Large intestine (tissue), 3 donors: Measurements from ENCODE around the gene HOXC12. TPM values are rescaled to one million over a fixed set of nuclear protein-coding genes. Genes with fewer than 3 reads are reported as not detected.

Experiments used
- DNase-seq, 2 donors: peaks; one replicate each; pipeline versions ENCODE4 v3.0.0 to v3.0.0-alpha.2; 2013
- H3K27ac ChIP-seq: one replicate; pipeline ENCODE4 v1.5.1; 2013; ENCODE audit warnings: low read length
- H3K27me3 ChIP-seq: 2 replicates; pipeline ENCODE4 v1.6.1; 2013; ENCODE audit warnings: low read length; ENCODE audit not compliant: control insufficient read depth, insufficient read depth
- H3K36me3 ChIP-seq: 2 replicates; pipeline ENCODE4 v1.6.1; 2013; ENCODE audit warnings: low read length; ENCODE audit not compliant: control insufficient read depth, insufficient read depth
- H3K4me1 ChIP-seq: one replicate; pipeline ENCODE4 v1.6.1; 2013; ENCODE audit warnings: low read length; ENCODE audit not compliant: control insufficient read depth, insufficient read depth
- H3K4me3 ChIP-seq: one replicate; pipeline ENCODE4 v1.5.1; 2013; ENCODE audit warnings: low read length
- H3K9me3 ChIP-seq: one replicate; pipeline ENCODE4 v1.6.1; 2013; ENCODE audit warnings: mild to moderate bottlenecking, low read depth, low read length, moderate library complexity; ENCODE audit not compliant: control insufficient read depth
- WGBS: methylation state at CpG from one replicate; pipeline ENCODE4 v1.1.5; 2013; ENCODE audit warnings: low lambda C conversion rate; ENCODE audit not compliant: insufficient coverage; 5-methylcytosine and 5-hydroxymethylcytosine counted together
- polyA plus RNA-seq: library from polyadenylated mRNA; unstranded; fragments of 120-200 nt; gene quantifications from one replicate; pipeline ENCODE4 v1.2.1, GENCODE V29; 2013

The HOXC12 gene
- polyA plus RNA-seq, 1 donor = not detected

- WGBS = no CpG with 5 or more reads among the region's 47 CpGs
- H3K9me3 ChIP-seq = peaks cover 20% of the 10 kb centered on the region
- no peaks in the 10 kb centered on the region for H3K4me1 ChIP-seq
Observed at GRCh38 chr12:53951577-53952334, 2.9 kb upstream of the HOXC12 start.

GRCh38 chr12:53952335-53952694 is 2.4 kb upstream of the HOXC12 start:
- H3K27ac ChIP-seq = no peak overlapping the region
- no peaks in the 10 kb centered on the region for H3K4me1 ChIP-seq
- H3K9me3 ChIP-seq = peaks cover 20% of the 10 kb centered on the region
- peaks cover 99% of the 10 kb centered on the region for H3K27me3 ChIP-seq
- H3K4me3 ChIP-seq = no peak overlapping the region
- H3K36me3 ChIP-seq = no peaks in the 10 kb centered on the region
- DNase-seq = no peak
- WGBS = no CpG with 5 or more reads among the region's 13 CpGs

More at GRCh38 chr12:53951577-53952334, 2.9 kb upstream of the HOXC12 start:
- H3K27me3 ChIP-seq = peaks cover 98% of the 10 kb centered on the region
- DNase-seq = no peak
- no peak overlapping the region for H3K4me3 ChIP-seq
- H3K36me3 ChIP-seq = no peaks in the 10 kb centered on the region
- no peak overlapping the region for H3K27ac ChIP-seq

GRCh38 chr12:53952871-53953734 is 1.6 kb upstream of the HOXC12 start:
- Histone ChIP-seq H3K36me3 (no peaks in the 10 kb centered on the region), H3K4me1 (no peaks in the 10 kb centered on the region), H3K27ac (no peak overlapping the region), H3K27me3 (peaks cover 99% of the 10 kb centered on the region), H3K4me3 (no peak overlapping the region), H3K9me3 (peaks cover 20% of the 10 kb centered on the region)
- WGBS = 11% methylated on average over 8 of the region's 38 CpGs
- no peak for DNase-seq

GRCh38 chr12:53953831-53954693 is 641 bp upstream of the HOXC12 start:
- peaks cover 99% of the 10 kb centered on the region for H3K27me3 ChIP-seq
- H3K27ac ChIP-seq = no peak overlapping the region
- DNase-seq = no peak
- H3K4me3 ChIP-seq = no peak overlapping the region
- WGBS = 0% methylated on average over 4 of the region's 19 CpGs
- H3K36me3 ChIP-seq = no peaks in the 10 kb centered on the region
- H3K4me1 ChIP-seq = no peaks in the 10 kb centered on the region
- H3K9me3 ChIP-seq = peaks cover 20% of the 10 kb centered on the region

GRCh38 chr12:53955036-53955775 is 503 bp downstream of the HOXC12 start:
- no peak for DNase-seq
- Histone ChIP-seq H3K4me1 (no peaks in the 10 kb centered on the region), H3K27me3 (peaks cover 99% of the 10 kb centered on the region), H3K4me3 (no peak overlapping the region), H3K27ac (no peak overlapping the region), H3K36me3 (no peaks in the 10 kb centered on the region), H3K9me3 (peaks cover 16% of the 10 kb centered on the region)
- no CpG with 5 or more reads among the region's 86 CpGs for WGBS

- DNase-seq = no peak
- no peak overlapping the region for H3K4me3 ChIP-seq
- peaks cover 18% of the 10 kb centered on the region for H3K9me3 ChIP-seq
- H3K27me3 ChIP-seq = peaks cover 99% of the 10 kb centered on the region
- 4% methylated on average over 5 of the region's 10 CpGs for whole genome bisulfite sequencing
- no peaks in the 10 kb centered on the region for H3K4me1 ChIP-seq
- H3K27ac ChIP-seq = no peak overlapping the region
- H3K36me3 ChIP-seq = no peaks in the 10 kb centered on the region
Observed at GRCh38 chr12:53955776-53956250, 1.1 kb downstream of the HOXC12 start.

- Histone ChIP-seq H3K4me3 (no peak overlapping the region), H3K27me3 (peaks cover 99% of the 10 kb centered on the region), H3K4me1 (no peaks in the 10 kb centered on the region), H3K27ac (no peak overlapping the region), H3K36me3 (no peaks in the 10 kb centered on the region), H3K9me3 (peaks cover 24% of the 10 kb centered on the region)
- DNase-seq = no peak
- no CpG with 5 or more reads among the region's 25 CpGs for WGBS
Observed at GRCh38 chr12:53956251-53956887, 1.7 kb downstream of the HOXC12 start.

GRCh38 chr12:53956914-53957536 is 2.3 kb downstream of the HOXC12 start:
- no CpG with 5 or more reads among the region's 11 CpGs for WGBS
- Histone ChIP-seq H3K27ac (no peak overlapping the region), H3K9me3 (peaks cover 25% of the 10 kb centered on the region), H3K36me3 (no peaks in the 10 kb centered on the region), H3K27me3 (peaks cover 99% of the 10 kb centered on the region), H3K4me3 (no peak overlapping the region), H3K4me1 (no peaks in the 10 kb centered on the region)
- no peak for DNase-seq

- H3K4me3 ChIP-seq = no peak overlapping the region
- H3K27me3 ChIP-seq = peaks cover 99% of the 10 kb centered on the region
- no CpG with 5 or more reads among the region's 3 CpGs for WGBS
- peaks cover 19% of the 10 kb centered on the region for H3K9me3 ChIP-seq
- peaks cover 2% of the 10 kb centered on the region for H3K4me1 ChIP-seq
- no peaks in the 10 kb centered on the region for H3K36me3 ChIP-seq
- DNase-seq = no peak
- no peak overlapping the region for H3K27ac ChIP-seq
Observed at GRCh38 chr12:53958128-53958527, 3.4 kb downstream of the HOXC12 start.
